CD14-positive monocyte (primary cell): ENCODE measurements around the gene FNIP2. TPM values are rescaled to one million over a fixed set of nuclear protein-coding genes. Genes with fewer than 3 reads are reported as not detected.
"Not testable (repeated sequence)": the region's sequence is repeated elsewhere in the genome, so short reads cannot be mapped to it uniquely, and the experiment has no call there.

Experiments used
- DNase-seq, 3 donors: peaks; one replicate each; pipeline ENCODE4 v3.0.0-alpha.2; 2011 to 2022
- H2AFZ ChIP-seq: 2 replicates; pipeline ENCODE4 v1.6.0; 2012; ENCODE audit warnings: mild to moderate bottlenecking, low read depth, low read length, inconsistent platforms; ENCODE audit not compliant: insufficient read depth, poor library complexity, severe bottlenecking
- H3K27ac ChIP-seq, 2 donors: 1 replicate in 1 of 2; 2 replicates in 1 of 2; pipeline ENCODE4 v1.5.1; 2012 to 2013; ENCODE audit warnings: low read length in 2 of 2, control low read depth in 1 of 2, inconsistent platforms in 1 of 2, low read depth in 1 of 2, mild to moderate bottlenecking in 1 of 2
- H3K27me3 ChIP-seq, 2 donors: one replicate each; pipeline versions ENCODE4 v1.6.0 to v1.6.1; 2011 to 2013; ENCODE audit warnings: low read length in 2 of 2; ENCODE audit not compliant: control insufficient read depth in 2 of 2, insufficient read depth in 2 of 2
- H3K36me3 ChIP-seq, 2 donors: replicated peaks in 1 of 2; 1 replicate in 1 of 2; 2 replicates in 1 of 2; pipeline versions ENCODE4 v1.5.1 to v1.6.1; 2012 to 2013; ENCODE audit warnings: low read length in 2 of 2, control low read depth in 1 of 2, inconsistent platforms in 1 of 2, mild to moderate bottlenecking in 1 of 2; ENCODE audit not compliant: insufficient read depth in 2 of 2, control insufficient read depth in 1 of 2
- H3K4me1 ChIP-seq, 2 donors: 1 replicate in 1 of 2; 2 replicates in 1 of 2; pipeline versions ENCODE4 v1.5.1 to v1.6.1; 2012 to 2013; ENCODE audit warnings: low read length in 2 of 2, control low read depth in 1 of 2, inconsistent platforms in 1 of 2, mild to moderate bottlenecking in 1 of 2, moderate library complexity in 1 of 2; ENCODE audit not compliant: insufficient read depth in 2 of 2, control insufficient read depth in 1 of 2
- H3K4me2 ChIP-seq: replicated peaks from 2 replicates; pipeline ENCODE3; 2012; ENCODE audit warnings: low read length, moderate library complexity, mild to moderate bottlenecking; ENCODE audit not compliant: poor library complexity, severe bottlenecking; ENCODE audit errors: extremely low read depth
- H3K4me3 ChIP-seq, 3 experiments: fragments of 200-600 bp in 1 of 3; sonication (generic) in 1 of 3; replicated peaks in 1 of 3; 1 replicate in 2 of 3; 2 replicates in 1 of 3; pipeline ENCODE4 v1.5.1; 2011 to 2013; ENCODE audit warnings: low read length in 3 of 3, mild to moderate bottlenecking in 3 of 3, control low read depth in 2 of 3, low read depth in 2 of 3, inconsistent platforms in 1 of 3, moderate library complexity in 1 of 3
- H3K79me2 ChIP-seq: 2 replicates; pipeline ENCODE4 v1.6.0; 2012; ENCODE audit warnings: mild to moderate bottlenecking, control low read depth, inconsistent platforms, low read length, moderate library complexity; ENCODE audit not compliant: insufficient read depth
- H3K9ac ChIP-seq: 2 replicates; pipeline ENCODE4 v1.6.0; 2017; ENCODE audit warnings: low read length, mild to moderate bottlenecking; ENCODE audit not compliant: insufficient read depth, poor library complexity, severe bottlenecking
- H3K9me3 ChIP-seq, 2 donors: replicated peaks in 1 of 2; 1 replicate in 1 of 2; 2 replicates in 1 of 2; pipeline versions ENCODE4 v1.5.1 to v1.6.1; 2012 to 2013; ENCODE audit warnings: low read length in 2 of 2, control low read depth in 1 of 2; ENCODE audit not compliant: control insufficient read depth in 1 of 2, insufficient read depth in 1 of 2
- H4K20me1 ChIP-seq: 2 replicates; pipeline ENCODE4 v1.6.0; 2012; ENCODE audit warnings: mild to moderate bottlenecking, low read length, control low read depth, moderate library complexity; ENCODE audit not compliant: insufficient read depth
- H3K27ac Mint-ChIP-seq, 7 donors: one replicate each; pipeline ENCODE4 v1.8.0; 2020; ENCODE audit warnings: mild to moderate bottlenecking in 7 of 7, mixed read lengths in 7 of 7, moderate library complexity in 6 of 7, inconsistent platforms in 2 of 7
- H3K27me3 Mint-ChIP-seq, 3 donors: one replicate each; pipeline ENCODE4 v1.8.0; 2021 to 2022; ENCODE audit warnings: low read depth in 3 of 3, mild to moderate bottlenecking in 3 of 3, mixed read lengths in 3 of 3, moderate library complexity in 3 of 3, inconsistent platforms in 1 of 3
- H3K36me3 Mint-ChIP-seq, 2 donors: one replicate each; pipeline ENCODE4 v1.8.0; 2020; ENCODE audit warnings: mixed read lengths in 2 of 2, inconsistent platforms in 1 of 2, mild to moderate bottlenecking in 1 of 2
- H3K4me1 Mint-ChIP-seq: one replicate; pipeline ENCODE4 v1.8.0; 2020; ENCODE audit warnings: mild to moderate bottlenecking, mixed read lengths
- H3K4me3 Mint-ChIP-seq, 2 donors: one replicate each; pipeline ENCODE4 v1.8.0; 2020; ENCODE audit warnings: mild to moderate bottlenecking in 2 of 2, mixed read lengths in 2 of 2, moderate library complexity in 1 of 2
- H3K9me3 Mint-ChIP-seq, 7 donors: one replicate each; pipeline ENCODE4 v1.8.0; 2020 to 2022; ENCODE audit warnings: mixed read lengths in 7 of 7, mild to moderate bottlenecking in 6 of 7, moderate library complexity in 6 of 7, inconsistent platforms in 2 of 7
- WGBS: methylation state at CpG from one replicate; pipeline ENCODE4 v1.1.5; 2013; ENCODE audit warnings: missing lambda C conversion rate; ENCODE audit not compliant: insufficient coverage; 5-methylcytosine and 5-hydroxymethylcytosine counted together
- intact Hi-C, 2 donors: fragments of 100-400 bp; cut with micrococcal nuclease; formaldehyde crosslinking; loops; one replicate each; pipeline versions ENCODE4 v1.15.0 to v1.15.1; 2023
- polyA plus RNA-seq, 3 donors: library from polyadenylated mRNA; depleted of rRNA in 1 of 3; unstranded in 2 of 3; stranded (reverse) in 1 of 3; fragments of 300-500 nt in 2 of 3; fragments of >200 nt in 1 of 3; fragmentation: Illumina TruSeq in 2 of 3; gene quantifications; 1 replicate in 2 of 3; 2 replicates in 1 of 3; pipeline ENCODE4 v1.2.3, GENCODE V29; 2012 to 2021
- small RNA-seq: library from RNA; depleted of rRNA; stranded (forward); fragments of <200 nt; gene quantifications from one replicate; pipeline ENCODE3, GENCODE V24; 2012; ENCODE audit warnings: low read depth; ENCODE audit not compliant: insufficient read length

Gene FNIP2
- polyA plus RNA-seq, 3 donors: 3.5 to 7.7 (median 5.7) TPM

GRCh38 chr4:158956345-158956744 is 187.5 kb downstream of the FNIP2 start:
- peaks cover 14 to 20% of the 10 kb centered on the region in 2 donors for H3K9me3 ChIP-seq
- H4K20me1 ChIP-seq, H3K4me2 ChIP-seq, DNase-seq, H3K79me2 ChIP-seq, intact Hi-C loops, H3K4me1 Mint-ChIP-seq, H3K4me1 ChIP-seq, H3K27me3 ChIP-seq, H3K27ac Mint-ChIP-seq, H3K4me3 ChIP-seq, H3K27ac ChIP-seq, H3K4me3 Mint-ChIP-seq, H3K9ac ChIP-seq, H3K27me3 Mint-ChIP-seq, H2AFZ ChIP-seq, H3K36me3 ChIP-seq, H3K36me3 Mint-ChIP-seq: not testable (repeated sequence)
- 98% methylated on average over 8 of the region's 9 CpGs for WGBS
- peaks cover 20 to 27% (median 22%) of the 10 kb centered on the region in 7 donors for H3K9me3 Mint-ChIP-seq

GRCh38 chr4:158956918-158957317 is 188.1 kb downstream of the FNIP2 start:
- H3K36me3 Mint-ChIP-seq, H3K4me1 Mint-ChIP-seq, H3K27me3 Mint-ChIP-seq, H2AFZ ChIP-seq, H3K27ac ChIP-seq, H3K4me3 Mint-ChIP-seq, H3K4me3 ChIP-seq, H3K27ac Mint-ChIP-seq, H3K36me3 ChIP-seq, H3K9ac ChIP-seq, H3K4me2 ChIP-seq, DNase-seq, H4K20me1 ChIP-seq, intact Hi-C loops, H3K27me3 ChIP-seq, H3K79me2 ChIP-seq, H3K4me1 ChIP-seq: not testable (repeated sequence)
- 94% methylated on average over 2 of the region's 3 CpGs for WGBS
- peaks cover 14 to 22% (median 17%) of the 10 kb centered on the region in 7 donors for H3K9me3 Mint-ChIP-seq
- peaks cover 14 to 15% of the 10 kb centered on the region in 2 donors for H3K9me3 ChIP-seq

Small RNA genes lying within 50 kb of the gene (small RNA-seq; reads per million reads assigned to genes)
- gene RF00157: not detected
- gene RNU6-128P: not detected

Other genes starting within 250 kb of the FNIP2 start
- gene RXFP1, start 247.1 kb upstream of the FNIP2 start, polyA plus RNA-seq: under 1 TPM in 2 of 3 donors, not detected in 1; 0.03 to 0.11 TPM
- 1 to 10 TPM; 4.3 to 7.6 (median 5.4) TPM for gene C4orf46, start 97.1 kb upstream of the FNIP2 start, polyA plus RNA-seq
- gene ETFDH, start 96.7 kb upstream of the FNIP2 start, polyA plus RNA-seq: 10 to 100 TPM; 11.9 to 17.8 (median 16.8) TPM
- gene PPID, start 45.6 kb upstream of the FNIP2 start, polyA plus RNA-seq: 10 to 100 TPM; 11.0 to 30.5 (median 18.1) TPM